Measurements from ENCODE around the gene PLK2. TPM values are rescaled to one million over a fixed set of nuclear protein-coding genes. Genes with fewer than 3 reads are reported as not detected.

Gene PLK2
- total RNA-seq, 1 donor from 2014 or later: 117 TPM

DNA sequence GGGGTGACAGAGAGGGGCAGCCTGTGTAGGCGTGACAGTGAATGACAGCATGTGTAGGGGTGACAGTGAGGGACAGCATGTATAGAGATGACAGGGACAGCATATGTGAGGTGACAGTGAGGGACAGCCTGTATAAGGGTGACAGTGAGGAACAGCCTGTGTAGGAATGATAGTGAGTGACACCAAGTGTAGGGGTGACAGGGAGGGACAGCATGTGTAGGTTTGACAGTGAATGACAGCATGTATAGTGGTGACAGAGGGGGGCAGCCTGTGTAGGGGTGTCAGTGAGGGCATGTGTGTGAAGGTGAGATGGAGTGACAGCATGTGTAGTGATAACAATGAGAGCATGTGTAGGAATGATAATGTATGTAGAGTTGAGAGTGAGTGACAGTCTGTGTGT, 22.6 kb upstream of the PLK2 start:
- intact Hi-C loops (cut with DNase I): no loop called here
- DNase-seq (ENCODE audit: low spot score): no peak

DNA sequence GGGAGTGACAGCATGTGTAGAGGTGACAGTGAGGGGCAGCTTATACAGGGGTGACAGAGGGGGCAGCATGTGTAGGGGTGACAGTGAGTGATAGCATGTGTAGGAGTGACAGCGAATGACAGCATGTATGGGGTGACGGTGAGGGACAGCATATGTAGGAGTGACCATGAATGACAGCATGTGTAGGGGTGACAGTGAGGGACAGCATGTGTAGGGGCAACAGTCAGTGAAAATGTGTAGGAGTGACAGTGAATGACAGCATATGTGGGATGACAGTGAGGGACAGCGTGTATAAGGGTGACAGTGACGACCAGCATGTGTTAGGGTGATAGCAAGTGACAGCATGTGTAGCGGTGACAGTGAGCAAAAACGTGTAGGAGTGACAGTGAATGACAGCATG, 21.9 kb upstream of the PLK2 start:
- DNase-seq (ENCODE audit: low spot score): no peak
- intact Hi-C loops (cut with DNase I): no loop called here

DNA sequence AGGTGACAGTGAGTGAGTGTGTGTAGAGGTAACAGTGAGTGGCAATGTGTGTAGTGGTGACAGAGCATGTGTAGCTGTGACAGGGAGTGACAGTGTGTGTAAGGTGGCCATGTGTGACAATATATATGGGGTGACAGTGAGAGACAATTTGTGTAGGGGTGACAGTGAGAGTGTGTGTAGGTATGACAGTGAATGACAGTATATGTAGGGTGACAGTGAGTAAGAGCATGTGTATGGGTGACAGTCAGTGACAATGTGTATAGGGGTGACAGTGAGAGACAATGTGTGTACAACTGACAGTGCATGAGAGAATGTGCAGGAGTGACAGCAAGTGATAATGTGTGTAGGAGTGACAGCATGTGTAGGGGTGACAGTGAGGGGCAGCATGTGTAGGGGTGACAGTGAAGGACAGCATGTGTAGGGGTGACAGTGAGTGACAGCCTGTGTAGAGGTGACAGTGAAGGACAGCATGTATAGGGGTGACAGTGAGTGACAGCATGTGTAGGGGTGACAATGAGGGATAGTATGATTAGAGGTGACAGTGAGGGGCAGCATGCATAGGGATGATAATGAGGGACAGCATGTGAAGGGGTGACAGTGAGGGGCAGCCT, 21.3 kb upstream of the PLK2 start:
- DNase-seq (ENCODE audit: low spot score): no peak
- intact Hi-C loops (cut with DNase I): no loop called here

DNA sequence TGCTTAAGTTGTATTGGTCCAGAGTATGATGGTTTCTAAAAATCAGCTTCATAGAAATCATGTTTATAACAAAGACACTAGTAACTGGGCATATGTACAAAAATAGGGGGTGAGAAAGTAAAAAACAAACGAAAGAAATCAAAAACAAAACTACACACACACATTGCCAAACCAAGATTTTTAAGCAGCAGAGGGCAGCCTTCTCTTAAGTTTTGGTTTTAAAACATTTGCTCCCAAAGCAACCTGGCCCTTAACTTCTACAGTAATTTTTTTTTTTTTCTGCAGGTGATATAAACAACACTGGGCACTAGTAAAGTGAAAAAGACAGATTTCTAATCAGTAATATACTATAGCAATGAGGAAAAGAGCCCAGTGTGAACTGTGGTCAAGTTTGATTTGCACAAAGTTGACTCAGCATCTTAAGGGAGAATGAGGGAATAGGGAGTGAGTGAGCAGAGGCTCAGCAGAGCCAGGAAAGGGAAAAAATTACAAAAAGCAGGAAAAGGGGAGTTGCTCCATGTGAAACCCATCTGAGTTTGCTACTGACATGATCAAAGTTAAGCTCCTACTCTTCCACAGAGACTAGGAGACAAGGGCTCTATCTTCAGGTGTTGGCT, 18.0 kb upstream of the PLK2 start:
- no peak for DNase-seq (ENCODE audit: low spot score)
- intact Hi-C loops (cut with DNase I): no loop called here

DNA sequence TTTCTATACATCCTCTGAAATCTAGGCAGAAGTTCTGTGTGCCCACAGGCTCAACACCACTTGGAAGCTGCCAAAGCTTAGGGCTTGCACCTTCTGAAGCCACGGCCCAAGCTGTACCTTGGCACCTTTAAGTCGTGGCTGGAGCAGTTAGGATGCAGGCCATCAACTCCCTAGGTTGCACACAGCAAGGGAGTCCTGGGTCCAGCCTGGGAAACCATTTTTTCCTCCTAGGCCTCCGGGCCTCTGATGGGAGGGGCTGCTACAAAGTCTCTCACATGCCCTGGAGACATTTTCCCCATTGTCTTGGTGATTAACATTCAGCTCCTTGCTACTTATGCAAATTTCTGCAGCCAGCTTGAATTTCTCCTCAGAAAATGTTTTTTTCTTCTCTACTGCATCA, 15.5 kb upstream of the PLK2 start:
- intact Hi-C loops (cut with DNase I): no loop called here
- no peak for DNase-seq (ENCODE audit: low spot score)

DNA sequence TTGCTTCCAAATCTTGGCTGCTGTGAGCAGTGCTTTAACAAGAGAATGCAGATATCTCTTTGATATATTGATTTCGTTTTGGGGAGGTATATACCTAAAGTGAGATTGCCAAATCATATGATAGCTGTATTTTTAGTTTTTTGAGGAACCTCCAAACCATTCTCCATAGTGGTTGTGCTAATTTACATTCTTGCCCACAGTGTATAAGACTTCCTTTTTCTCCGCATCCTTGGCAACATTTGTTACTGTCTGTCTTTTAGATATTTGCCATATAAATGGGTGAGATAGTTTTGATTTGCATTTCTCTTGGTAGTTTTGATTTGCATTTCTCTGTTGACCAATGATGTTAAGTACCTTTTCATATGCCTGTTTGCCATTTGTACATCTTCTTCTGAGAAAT, 10.0 kb upstream of the PLK2 start:
- DNase-seq (ENCODE audit: low spot score): no peak
- intact Hi-C loops (cut with DNase I): loop anchor here (10.0 kb wide), 1 partner anchor 1565 kb away; the partner anchor contains the start of gene SETD9

DNA sequence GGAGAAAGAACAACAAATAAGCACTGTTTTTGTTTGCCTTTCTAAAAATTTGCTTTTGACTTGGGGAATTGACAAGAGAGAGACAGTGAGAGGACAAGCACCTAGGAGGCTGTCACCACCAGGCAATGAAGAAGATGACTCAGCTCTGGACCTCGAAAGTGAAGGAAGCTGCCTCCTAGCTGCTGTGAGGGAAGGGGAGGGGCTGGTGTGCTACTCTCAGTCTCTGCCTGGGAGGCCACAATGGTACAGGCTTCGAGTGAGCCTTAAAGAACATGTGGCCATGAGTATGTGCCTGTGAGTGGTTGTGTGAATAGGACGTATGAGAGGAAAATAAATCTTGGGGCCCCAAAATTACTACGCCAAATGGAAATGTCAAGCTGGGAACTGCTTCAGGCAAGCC, 7.1 kb upstream of the PLK2 start:
- intact Hi-C loops (cut with DNase I): loop anchor here (10.0 kb wide), 1 partner anchor 1562 kb away; the partner anchor contains the start of gene SETD9
- no peak for DNase-seq (ENCODE audit: low spot score)

DNA sequence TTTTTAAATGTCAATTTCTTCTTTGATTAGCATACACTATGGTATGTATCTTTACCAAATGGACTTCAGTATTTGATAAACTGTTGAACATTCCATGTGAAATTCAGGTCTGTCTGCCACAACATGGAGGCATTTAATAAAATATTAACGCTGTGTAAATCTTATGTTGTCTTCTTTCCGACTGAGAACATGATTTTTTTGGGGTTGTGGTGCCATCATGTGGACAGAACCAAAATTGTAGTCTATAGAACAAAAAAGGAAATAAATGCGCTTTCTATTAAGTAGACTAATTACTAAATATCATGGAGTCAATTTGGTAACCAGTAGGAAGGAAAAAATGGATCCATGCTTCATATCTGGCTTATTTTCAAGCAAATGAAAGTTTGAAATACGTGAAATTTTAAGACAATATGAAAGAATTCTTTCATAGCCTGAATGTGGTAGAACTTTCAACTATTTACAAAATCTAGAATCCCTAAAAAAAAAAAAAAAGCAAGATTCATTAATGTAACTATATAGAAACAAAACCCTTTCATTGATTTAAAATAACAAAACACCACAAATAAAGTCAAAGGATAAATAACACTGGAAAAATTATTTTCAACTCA, 2.8 kb upstream of the PLK2 start:
- DNase-seq (ENCODE audit: low spot score): no peak
- intact Hi-C loops (cut with DNase I): loop anchor here (5.0 to 10.0 kb wide), 2 partner anchors 445 to 1558 kb away; partner anchors contain the start of gene SETD9

DNA sequence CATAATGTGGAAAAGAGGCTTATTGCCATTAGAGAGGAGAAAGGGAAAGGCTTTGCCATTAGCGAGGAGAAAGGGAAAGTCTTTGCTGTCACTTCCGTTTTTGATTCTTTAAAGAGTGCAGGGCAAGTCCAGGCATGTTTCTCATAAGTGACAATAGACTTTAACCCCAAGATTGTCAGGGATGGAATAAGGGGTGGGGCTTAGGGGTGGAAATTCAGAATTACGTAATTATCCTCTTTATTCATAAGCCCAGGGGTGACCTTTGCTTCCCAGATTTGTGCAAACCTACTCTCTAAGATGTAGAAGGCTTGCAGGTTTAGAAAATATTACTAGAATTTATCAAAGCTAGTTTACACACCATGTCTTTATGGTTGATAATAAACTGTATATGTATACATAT, 2.3 kb upstream of the PLK2 start:
- DNase-seq (ENCODE audit: low spot score): no peak
- intact Hi-C loops (cut with DNase I): loop anchor here (5.0 to 10.0 kb wide), 2 partner anchors 445 to 1557 kb away; partner anchors contain the start of gene SETD9

DNA sequence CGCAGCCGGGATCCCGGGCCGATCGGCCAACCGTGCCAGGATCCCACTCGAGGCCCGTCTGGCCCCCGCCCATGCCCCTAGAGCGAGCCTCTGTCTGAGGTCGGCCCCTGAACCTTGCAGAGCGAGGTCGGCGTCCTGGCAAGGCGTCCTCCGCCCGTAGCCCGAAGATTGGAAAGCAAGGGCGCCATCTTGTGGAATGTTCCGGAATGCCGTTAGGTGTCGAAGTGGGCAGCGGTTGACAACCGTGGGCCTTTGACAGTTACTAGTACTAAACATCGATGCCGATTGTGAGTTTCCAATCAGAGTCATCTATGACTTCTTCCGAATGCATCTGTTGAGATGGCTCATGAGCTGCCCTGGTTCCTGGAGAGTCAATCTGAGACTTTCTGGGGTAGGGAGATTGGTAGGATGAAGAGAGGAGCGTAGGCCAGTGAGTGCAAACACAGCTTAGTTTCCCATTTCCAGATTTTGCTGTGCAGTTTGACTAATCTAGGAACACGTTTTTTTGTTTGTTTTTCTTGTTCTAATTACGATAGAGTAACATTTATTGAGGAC, 923 bp upstream of the PLK2 start:
- DNase-seq (ENCODE audit: low spot score): peak; percentile 96
- intact Hi-C loops (cut with DNase I): loop anchor here (1.0 to 10.0 kb wide), 7 partner anchors 444 to 1556 kb away; partner anchors contain the start of gene SETD9

DNA sequence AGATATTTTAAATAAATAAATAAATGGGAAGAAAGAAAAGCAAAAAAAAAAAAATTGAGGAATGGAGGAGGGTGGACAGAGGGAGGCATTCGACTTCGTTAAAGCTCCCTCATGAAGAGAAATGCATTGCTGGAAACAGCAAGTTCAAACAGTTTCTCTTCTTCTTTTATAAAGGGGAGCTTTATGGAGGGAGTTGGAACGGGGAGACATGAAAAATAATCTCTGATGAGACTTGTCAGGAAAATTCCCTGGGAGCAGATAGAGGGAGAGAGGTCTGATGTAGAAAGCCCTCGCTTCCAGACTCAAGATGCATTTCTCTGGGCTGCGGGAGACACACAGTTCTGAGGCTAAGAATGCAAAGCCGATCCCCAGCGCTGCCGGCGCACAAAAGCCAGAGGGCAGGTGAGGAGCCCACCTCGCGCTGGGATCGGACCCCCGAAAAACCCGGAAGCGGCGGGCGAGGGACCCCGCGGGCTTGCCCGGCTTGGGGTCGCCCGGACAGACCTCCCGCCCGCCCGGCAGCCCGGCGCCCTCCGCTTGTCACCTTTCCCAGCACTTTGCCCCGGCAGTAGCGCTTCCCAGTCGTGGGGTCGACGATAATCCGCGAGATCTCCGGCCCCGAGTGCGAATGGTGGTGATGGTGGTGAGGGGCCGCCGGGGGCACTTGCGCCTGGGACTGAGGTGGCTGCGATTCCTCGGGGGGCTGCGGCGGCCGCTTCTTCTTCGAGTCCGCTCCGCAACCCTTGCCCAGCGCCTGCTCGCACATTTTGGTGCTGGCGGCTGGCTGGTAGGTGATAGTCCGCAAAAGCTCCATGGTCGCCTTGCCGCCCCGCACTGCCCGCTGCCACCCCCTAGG, 512 bp downstream of the PLK2 start:
- DNase-seq (ENCODE audit: low spot score): peak; percentile 78

DNA sequence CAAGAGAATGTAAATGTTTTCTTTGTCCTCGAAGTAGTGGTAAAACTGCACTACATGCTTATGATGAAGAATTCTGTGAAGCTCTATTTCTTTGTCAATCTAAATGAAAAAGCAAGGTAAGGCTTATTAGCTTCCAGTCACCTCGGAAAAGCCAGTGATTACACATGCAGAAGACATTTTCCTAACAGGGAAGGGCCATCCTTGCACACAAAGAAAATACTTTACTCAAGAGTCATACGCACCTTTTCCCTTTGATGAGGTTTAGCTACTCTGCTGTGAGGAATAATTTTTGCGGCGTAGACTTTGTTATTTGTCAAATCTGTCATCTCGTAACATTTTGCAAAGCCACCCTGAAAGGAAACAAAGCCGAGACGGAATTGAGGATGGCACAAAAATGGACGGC, 1.1 kb downstream of the PLK2 start:
- intact Hi-C loops (cut with DNase I): loop anchor here (1.0 to 10.0 kb wide), 6 partner anchors 94 to 761 kb away; no protein-coding TSS in a partner anchor
- no peak for DNase-seq (ENCODE audit: low spot score)

More for the DNA sequence above, 512 bp downstream of the PLK2 start:
- intact Hi-C loops (cut with DNase I): loop anchor here (1.0 to 10.0 kb wide), 12 partner anchors 95 to 1555 kb away; partner anchors contain the start of gene SETD9

DNA sequence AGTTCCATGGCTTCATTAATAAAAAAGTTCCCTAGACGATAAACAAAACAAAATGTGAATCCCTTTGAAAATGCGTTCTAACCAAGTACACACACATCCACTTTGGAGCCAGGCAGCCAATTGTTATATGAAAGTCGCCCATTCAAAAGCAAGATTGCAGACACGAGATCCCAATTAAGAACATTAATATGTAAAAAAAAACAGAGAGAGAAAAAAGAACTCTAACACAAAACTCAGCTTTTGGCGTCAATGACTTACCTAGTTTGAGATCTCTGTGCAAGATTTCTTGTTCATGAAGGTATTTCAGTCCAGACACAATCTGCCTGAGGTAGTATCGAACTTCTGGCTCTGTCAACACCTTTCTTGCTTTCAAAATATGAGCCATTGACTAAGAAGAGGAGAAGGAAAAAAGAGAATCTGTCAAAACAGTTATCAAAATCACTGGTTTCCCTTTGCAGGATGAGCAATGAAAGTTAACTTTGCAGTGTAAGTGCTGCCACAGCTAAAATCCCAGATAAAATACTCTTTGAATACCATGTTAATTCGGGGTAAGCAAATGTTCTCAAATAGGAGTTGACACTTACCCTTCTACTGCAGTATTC, 1.6 kb downstream of the PLK2 start:
- no peak for DNase-seq (ENCODE audit: low spot score)
- intact Hi-C loops (cut with DNase I): loop anchor here (5.0 to 10.0 kb wide), 5 partner anchors 93 to 761 kb away; no protein-coding TSS in a partner anchor

DNA sequence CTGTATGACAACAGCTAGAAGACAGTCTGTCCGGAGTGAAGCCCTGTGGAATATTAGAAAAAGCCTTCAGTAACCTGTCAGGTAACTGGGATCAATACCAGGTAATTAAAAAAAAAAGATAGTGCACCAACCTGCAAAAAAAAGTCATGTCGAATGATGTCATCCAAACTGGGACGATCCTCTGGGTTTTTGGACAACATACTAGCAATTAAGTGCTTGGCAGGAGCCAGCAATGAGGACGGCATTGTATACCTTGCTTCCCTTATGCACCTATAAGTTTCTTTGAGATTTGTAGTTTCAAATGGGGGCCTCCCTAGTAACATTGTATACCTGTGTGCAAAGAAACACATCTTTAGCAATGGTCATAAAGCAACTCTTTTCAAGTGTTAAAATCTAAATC, 2.8 kb downstream of the PLK2 start:
- intact Hi-C loops (cut with DNase I): loop anchor here (5.0 to 10.0 kb wide), 5 partner anchors 92 to 760 kb away; no protein-coding TSS in a partner anchor
- no peak for DNase-seq (ENCODE audit: low spot score)

DNA sequence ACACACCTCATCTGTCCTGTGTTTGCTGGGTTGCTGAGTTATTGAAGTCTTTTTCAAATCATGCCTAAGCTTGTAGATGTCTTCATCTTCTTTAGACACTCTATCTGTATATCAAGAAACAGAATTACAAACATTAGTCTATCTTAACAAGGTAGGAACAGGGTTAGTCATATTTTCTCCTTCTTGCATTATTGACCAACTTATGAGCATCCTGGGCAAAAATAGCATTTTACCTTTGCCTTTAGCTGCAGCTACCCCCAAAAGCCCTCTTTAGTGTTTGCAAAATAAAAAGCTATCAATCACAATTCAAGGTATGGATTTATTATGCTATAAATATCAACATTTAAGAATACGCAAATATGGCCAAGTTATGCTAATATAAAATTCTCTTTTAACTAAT, 3.4 kb downstream of the PLK2 start:
- no peak for DNase-seq (ENCODE audit: low spot score)
- intact Hi-C loops (cut with DNase I): loop anchor here (5.0 to 10.0 kb wide), 5 partner anchors 92 to 759 kb away; no protein-coding TSS in a partner anchor

DNA sequence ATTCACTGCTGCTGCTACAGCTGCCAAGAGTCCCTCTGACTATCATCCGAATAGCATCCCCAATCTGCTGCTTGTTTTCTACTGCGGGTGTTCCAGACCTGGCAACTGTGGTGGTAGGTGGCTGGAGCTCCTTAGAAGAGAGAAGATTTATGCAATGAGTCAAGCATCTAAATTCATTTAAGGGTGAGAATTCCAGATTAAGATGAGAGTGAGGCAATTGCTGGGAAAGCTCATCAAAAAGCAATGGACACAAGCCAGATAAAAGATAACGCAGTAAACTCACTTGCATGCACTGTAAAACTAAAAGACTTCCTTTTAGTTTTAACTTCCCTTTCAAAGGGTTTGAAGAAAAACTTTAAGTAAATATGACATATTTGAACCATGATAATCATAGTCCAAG, 3.9 kb downstream of the PLK2 start:
- no peak for DNase-seq (ENCODE audit: low spot score)
- intact Hi-C loops (cut with DNase I): loop anchor here (5.0 to 10.0 kb wide), 5 partner anchors 91 to 759 kb away; no protein-coding TSS in a partner anchor

DNA sequence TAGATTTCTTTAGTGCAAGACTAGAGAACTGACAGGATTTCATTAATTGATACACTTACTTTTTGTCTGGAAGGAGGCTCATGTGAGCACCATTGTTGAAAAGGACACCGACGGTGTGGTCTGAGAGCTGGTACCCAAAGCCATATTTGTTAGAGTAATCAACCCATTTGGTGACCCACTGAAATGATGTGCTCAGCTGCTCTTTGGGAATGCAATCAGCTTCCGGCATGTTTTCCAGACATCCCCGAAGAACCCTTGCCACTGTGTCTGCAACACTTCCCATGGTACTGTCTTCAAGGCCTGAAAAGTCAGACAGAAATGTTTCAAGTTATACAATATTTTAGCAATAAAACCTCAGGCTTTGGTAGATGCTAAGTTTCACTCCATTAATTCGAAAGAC, 4.4 kb downstream of the PLK2 start:
- intact Hi-C loops (cut with DNase I): loop anchor here (2.0 to 10.0 kb wide), 6 partner anchors 91 to 758 kb away; no protein-coding TSS in a partner anchor
- no peak for DNase-seq (ENCODE audit: low spot score)

DNA sequence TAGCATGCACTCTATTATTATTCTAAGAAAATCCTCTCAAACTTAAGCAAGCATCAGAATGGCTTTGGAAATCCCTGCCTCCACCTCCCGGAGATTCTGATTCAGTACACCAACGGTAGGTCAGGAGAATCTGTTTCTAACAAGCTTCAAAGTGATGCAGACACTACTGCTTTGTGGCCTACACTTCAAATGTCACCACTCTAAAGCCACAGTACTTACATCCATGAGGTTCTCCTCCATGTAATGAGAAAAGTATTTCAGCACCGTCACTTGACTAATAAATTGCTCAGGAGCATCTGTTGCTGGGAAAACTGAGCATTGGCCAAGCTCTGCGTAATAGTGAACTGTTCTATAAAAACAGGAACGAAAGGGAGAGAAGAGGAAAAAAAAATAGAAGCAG, 4.8 kb downstream of the PLK2 start:
- intact Hi-C loops (cut with DNase I): loop anchor here (2.0 to 10.0 kb wide), 6 partner anchors 90 to 758 kb away; no protein-coding TSS in a partner anchor
- DNase-seq (ENCODE audit: low spot score): no peak

DNA sequence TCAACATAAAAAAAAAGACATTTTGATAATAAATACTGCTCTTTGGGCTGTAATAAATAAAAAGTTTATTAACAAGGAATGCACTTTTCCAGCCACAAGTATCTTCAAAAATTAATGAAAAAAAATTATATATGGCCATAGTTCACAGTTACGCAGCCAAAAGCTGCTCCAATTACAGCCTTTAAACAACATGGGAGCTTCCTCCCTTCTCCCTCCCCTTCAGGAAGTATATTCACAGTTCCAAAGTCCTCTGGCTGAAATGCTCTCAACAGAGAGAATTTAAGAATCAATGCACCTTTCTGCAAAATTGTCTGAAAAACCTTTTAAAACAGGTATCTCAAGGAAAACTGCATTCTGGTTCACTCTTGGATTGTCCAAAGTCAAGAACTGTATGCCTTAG, 5.9 kb downstream of the PLK2 start:
- DNase-seq (ENCODE audit: low spot score): no peak
- intact Hi-C loops (cut with DNase I): loop anchor here (2.0 to 10.0 kb wide), 3 partner anchors 89 to 377 kb away; no protein-coding TSS in a partner anchor
